ENCODE measurements around the gene NSMF.

NSMF gene

GRCh38 chr9:137429974-137430722 is 29.0 kb downstream of the NSMF start:
- no peak for DNase-seq (ENCODE audit: low read depth in 2 of 2)

DNA sequence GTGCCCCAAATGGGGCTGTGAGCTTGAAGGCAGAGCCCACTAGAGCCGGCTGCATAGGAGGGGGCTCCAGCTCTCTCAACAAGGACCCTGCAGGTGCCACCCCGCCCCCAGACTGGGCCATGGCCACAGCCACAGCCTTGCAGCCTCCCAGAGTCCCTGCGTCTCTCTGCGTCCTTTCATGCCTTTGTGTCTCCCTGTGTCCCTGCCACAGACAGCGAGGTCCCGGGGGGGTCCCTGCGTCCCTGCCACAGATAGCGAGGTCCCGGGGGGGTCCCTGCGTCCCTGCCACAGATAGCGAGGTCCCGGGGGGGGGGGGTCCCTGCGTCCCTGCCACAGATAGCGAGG is 29.6 kb downstream of the NSMF start:
- DNase-seq (ENCODE audit: low read depth in 2 of 2) = no peak

DNA sequence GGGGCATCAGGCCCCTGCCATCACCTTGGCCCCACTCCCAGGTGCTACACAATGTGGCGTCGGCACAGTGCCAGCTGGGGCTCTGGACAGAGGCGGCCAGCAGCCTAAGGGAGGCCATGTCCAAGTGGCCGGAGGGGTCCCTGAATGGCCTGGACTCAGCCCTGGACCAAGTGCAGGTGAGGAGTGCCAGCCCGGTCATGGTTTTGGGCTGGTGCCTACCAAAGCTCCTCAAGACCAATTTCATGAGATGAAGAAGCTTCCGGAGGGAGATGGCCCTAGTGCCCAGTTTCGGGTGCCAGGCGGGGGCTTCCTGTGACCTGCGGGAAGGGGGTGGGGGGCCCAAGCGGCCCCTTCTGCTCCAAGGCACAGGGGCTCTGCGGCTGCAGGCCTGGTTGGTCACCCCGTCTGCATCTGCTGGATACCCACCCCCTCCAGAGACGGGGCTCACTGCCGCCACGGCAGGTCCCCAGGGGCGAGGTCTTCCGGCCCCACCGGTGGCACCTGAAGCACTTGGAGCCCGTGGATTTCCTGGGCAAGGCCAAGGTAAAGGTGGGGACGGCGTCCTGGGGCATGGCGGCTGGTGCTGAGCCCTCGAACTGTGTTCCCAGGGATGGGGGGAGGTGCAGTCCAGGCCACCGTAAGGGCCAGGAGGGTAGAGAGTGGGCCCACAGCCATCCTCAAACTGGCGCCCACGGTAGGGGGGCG is 30.1 kb downstream of the NSMF start:
- DNase-seq (ENCODE audit: low read depth in 2 of 2) = no peak

DNA sequence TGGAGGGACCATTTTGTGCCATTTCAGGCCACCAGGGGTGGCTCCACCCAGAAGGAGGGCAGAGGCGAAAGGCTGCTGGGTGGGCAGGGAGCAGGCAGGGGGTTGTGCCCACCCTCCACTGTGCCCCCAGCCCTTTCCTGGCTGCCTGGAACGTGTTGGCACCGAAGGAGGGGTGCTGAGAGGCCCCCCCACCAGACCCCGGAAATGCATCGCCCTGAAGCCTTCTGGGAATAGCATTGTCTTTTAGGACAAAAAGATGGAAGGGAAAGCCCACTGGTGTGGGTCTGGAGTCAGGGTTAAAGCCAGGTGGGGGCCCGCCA is 30.9 kb downstream of the NSMF start:
- DNase-seq (ENCODE audit: low read depth in 2 of 2) = no peak

DNA sequence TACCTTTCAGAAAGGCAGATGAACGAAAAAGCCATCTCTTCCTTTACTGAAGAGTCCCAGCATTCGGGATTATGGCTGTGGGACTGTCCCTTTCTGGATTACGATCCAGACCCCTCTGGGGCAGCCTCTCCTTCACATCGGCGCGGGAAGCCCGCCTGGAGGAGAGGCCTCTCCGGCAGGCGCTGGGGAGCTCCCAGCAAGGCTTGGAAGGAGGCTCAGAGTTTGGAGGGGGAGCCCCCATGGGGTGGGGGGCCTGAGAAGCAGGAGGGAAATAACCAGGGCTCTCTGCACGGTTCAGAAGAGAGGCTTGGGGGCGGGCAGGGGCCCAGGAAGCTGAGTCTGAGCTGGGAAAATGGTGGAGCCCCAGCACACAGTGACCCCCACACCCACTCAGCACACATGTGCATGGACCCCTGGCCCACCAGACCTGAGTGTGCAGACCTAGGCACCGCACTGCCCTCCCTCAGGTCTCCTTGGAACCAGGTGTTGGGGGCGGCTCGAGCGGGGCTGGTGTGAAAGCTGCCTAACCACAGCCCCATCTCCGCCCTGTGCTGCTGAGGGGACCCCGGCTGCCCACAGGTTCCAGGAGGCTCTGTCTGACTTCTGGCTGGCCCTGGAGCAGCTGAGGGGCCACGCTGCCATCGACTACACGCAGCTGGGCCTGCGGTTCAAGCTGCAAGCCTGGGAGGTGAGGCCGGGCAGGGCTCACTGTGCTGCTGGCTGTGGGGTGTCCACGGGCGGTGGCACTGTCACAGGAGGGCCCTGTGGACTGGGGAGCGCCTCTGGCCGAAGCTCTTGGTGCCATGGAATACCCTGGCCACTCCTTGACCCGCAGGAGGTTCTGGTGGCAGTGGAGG is 31.5 kb downstream of the NSMF start:
- DNase-seq (ENCODE audit: low read depth in 2 of 2) = no peak

DNA sequence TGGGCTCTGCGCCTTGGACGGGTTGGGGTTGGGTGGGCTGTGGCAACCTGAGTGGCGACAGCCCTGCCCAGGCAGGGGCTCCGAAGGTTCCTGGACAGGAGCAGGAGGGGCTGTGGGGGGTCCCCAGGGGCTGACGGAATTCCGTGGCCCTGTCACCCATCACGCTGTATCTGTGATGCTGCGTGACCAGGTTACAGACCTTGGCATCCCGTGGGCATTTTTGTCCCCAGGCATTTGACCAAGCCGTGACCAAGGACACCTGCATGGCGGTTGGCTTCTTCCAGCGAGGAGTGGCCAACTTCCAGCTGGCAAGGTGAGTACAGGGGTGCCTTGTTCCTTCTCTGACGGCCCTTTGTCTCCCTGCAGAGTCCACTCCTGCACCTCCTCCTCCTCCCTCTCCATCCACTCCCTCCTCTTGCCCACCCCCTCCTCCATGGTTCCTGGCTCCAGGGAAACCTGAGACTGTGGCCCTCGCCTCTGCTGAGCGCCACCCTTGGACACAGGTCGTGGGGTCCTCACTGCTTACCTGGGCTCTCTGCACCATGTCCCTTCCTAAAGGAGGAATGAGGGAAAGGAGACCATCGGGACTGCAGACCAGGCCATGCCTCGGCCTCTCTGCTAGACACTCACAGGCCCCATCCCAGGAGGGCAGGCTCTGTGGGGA is 33.0 kb downstream of the NSMF start:
- no peak for DNase-seq (ENCODE audit: low read depth in 2 of 2)

- no peak for DNase-seq (ENCODE audit: low read depth in 2 of 2)
Measured at GRCh38 chr9:137423514-137424291, 35.4 kb downstream of the NSMF start.

DNA sequence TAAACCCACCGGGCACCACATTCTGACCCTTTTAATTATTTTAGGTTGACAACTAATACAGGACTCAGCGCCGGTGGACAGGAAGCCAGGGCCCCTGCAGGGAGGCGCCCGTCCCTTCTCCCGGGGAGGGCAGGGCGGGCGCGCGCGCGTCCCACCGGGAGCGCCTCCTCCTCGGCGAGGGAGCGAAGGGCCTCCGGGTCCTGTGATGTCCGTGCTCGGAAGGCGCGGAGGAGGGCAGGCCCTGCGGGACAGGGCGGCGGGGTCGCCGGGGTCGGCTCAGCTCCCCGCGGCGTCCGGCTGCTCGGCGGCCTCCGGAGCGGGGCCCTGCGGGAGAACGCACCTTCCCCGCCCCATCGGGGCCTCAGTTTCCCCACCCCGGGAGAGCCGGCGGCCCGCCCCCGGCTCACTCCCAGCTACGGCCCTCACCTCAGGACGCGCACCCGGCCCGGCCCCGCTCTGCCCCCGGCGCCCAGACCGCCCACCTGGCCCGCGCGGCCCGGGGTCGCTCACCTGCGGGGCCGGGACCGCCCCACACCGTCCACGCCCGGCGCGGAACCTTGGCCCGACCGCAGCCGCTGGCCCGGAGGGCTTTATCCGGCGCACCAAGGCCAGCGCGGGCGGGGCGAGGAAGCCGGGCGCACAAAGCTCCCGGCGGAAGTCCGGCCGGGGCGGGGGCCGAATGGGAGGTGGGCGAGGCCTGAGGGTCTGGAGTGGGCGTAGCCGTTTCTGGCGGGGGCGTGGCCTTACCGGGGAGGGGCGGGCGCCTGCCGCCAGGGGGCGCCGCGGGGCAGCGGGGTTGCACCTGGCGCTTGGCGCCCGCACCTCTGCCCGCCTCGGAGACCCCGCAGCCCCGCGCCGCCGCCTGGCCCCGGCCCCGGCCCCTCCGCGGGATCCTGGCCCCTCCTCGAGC is 36.3 kb downstream of the NSMF start, which contains the start of the genes EXD3 and NOXA1:
Gene EXD3 (minus strand): TSS at position 559 of the 910 bp plus-strand sequence. CDS start 27,805 bp downstream, outside the sequence.
Gene NOXA1 (plus strand): TSS at position 790 of the 910 bp plus-strand sequence. CDS start 137 bp downstream, outside the sequence.
- DNase-seq (ENCODE audit: low read depth in 2 of 2) = peak; percentile 90 to 92

- DNase-seq (ENCODE audit: low read depth in 2 of 2) = no peak
Measured at GRCh38 chr9:137421838-137422603, 37.1 kb downstream of the NSMF start.

DNA sequence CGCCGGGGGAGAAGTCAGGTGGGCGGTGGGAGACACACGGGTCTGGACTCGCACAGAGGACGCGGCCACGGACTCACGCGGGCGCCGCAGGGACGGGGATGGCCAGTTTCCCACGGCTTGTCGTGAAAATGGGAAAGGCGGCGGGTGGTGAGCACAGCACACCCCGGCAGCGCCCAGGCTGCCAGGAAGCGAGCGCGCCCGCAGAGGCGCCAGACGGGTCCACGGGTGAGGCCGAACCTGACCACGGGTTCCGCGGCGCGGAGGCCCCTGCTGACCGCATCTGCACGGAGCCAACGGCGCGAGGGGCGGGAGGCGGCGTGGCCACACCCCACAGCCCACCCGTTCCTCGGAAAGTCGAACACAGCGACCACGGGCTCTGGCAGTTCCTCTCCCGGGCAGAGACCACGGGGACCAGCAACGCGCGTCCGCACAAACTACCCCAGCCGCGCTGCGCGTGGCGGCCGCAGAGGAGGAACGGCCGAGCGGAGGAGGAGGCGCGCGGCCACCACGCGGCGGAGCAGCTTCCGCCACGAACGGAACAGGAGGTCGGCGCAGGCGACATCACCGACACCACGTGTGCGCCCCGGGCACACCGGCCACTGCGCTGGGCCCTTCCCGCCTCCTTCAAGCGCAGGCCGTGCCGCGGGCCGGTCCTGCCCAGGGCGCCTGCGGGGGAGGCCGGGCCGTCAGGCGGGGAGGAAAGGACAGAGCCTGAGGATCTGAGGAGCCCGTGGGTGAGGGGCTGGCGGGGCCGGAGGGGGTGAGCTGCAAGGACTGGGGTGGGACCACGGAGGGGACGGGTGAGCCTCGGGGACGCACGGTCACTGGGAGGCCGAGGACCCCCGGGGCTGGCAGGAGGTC is 41.7 kb downstream of the NSMF start:
- DNase-seq (ENCODE audit: low read depth in 2 of 2) = no peak

- DNase-seq (ENCODE audit: low read depth in 2 of 2) = no peak
Measured at GRCh38 chr9:137416563-137417151, 42.5 kb downstream of the NSMF start.

DNA sequence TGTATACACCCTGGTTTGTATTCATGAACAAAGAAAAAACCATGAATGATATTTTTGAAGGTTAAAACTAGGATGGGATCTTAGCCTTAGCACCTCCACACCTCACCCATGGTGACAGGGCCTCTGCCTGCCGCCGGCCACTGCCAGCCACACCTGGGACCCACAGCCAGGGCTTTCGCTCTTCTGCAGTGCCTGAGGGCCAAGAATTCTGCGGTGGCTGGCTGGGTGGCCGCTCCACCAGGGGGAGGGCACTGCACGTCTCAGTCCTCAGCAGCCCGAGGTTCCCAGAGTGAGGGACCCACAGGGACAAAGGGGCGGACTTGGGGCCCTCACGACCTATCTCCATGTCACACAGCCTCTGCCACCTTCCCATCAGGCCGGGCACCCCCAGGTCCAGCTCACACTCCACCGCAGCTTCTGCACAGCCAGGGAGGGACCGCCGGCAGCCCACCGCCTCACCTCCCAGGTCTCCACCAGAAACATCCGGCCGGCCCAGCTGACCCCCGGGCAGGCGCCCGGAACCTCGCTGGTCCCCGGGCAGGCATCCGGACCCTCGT is 43.0 kb downstream of the NSMF start:
- DNase-seq (ENCODE audit: low read depth in 2 of 2) = no peak

DNA sequence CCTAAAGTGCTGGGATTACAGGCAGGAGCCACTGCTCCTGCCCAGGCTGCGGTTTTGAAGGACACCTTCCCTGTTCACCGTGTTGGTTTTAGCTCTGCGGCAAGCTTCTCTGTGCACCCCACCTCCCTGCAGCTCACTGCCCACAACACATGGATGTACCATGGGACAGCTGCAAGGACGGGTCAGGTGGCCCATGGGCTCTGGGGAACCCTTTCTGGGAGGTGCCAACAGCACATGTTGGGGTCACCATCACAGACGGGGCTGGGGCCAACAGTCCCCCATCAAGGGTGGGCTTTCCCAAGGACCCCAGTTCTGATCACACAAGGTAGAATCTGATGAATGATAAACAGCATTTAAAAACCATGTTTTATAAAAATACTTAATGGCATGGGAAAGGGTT is 43.7 kb downstream of the NSMF start:
- no peak for DNase-seq (ENCODE audit: low read depth in 2 of 2)

- DNase-seq (ENCODE audit: low read depth in 2 of 2) = no peak
Measured at GRCh38 chr9:137412431-137412830, 46.7 kb downstream of the NSMF start.

DNA sequence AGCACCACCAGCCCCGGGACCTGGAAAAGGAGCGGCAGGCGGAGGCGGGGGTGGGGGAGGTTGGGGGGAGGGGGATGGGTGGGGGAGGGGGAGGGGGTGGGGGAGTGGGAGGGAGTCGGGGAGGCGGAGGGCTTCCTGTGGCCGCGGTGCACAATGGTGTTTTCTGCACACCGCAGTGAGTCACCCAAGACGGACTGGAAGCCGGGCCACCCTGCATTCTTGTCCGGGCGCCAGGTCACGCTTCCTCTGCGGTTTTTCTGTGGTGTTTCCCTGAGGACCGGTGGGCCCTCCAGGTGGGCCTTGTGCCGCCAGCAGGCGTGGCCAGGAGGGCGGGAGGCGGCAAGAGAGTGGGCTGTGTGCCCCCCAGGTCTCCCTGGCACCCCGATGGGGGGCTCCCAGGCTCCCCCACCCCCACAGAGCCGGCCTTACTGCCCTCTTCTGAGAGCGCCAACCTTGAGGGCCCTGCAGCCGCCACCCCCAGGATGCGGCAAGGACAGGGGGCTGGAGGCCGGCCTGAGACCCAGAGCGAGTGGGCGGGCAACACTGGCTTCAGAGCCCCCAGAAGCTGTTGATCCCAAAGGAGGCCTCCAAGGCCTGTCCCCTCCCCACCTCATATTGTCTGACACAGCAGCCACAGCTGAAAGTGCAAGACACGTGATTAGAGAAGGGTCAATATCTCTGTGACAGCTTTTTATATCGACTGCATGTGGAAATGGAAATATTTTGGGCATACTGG is 47.3 kb downstream of the NSMF start:
- DNase-seq (ENCODE audit: low read depth in 2 of 2) = peak in 1 of 2 donors; percentile 18

DNA sequence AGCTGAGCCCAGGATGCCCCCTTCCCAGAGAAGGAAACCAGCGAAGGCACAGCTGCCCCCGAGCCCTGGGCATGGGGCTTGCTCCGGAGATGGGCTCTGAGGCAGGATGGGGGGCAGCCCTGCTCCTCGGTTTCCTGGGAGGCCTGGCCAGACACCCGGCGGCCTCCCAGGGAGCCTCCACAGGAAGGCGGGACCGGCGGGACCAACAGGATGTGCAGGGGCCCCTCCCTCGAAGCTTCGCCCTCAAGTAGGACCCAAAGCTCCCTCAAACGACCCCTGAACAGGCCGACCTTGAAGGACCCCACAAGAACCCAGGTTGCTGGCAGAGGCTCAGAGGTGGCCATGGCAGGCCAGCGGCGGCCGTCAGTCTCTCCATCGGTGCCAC is 47.9 kb downstream of the NSMF start:
- DNase-seq (ENCODE audit: low read depth in 2 of 2) = no peak

GRCh38 chr9:137410891-137411249 is 48.3 kb downstream of the NSMF start:
- no peak for DNase-seq (ENCODE audit: low read depth in 2 of 2)
